H9 (cell line): ENCODE data around the gene SZRD1. TPM values are rescaled to one million over a fixed set of nuclear protein-coding genes. Genes with fewer than 3 reads are reported as not detected.

Experiments
- DNase-seq: peaks from one replicate; pipeline ENCODE4 v3.0.0-alpha.2; 2017
- H2AFZ ChIP-seq: one replicate; pipeline ENCODE4 v1.6.1; 2013; ENCODE audit warnings: mild to moderate bottlenecking, low read length, control low read depth, moderate library complexity
- H2AK5ac ChIP-seq: 2 replicates; pipeline ENCODE4 v1.6.1; 2013; ENCODE audit warnings: low read length, control low read depth, mixed read lengths; ENCODE audit not compliant: insufficient read length
- H2BK120ac ChIP-seq: one replicate; pipeline ENCODE4 v1.6.1; 2013; ENCODE audit warnings: low read depth, mild to moderate bottlenecking, low read length, control low read depth, inconsistent platforms; ENCODE audit not compliant: poor library complexity, severe bottlenecking
- H2BK12ac ChIP-seq: 2 replicates; pipeline ENCODE4 v1.6.1; 2013; ENCODE audit warnings: low read length, control low read depth, mixed read lengths, low read depth; ENCODE audit not compliant: insufficient read length
- H2BK15ac ChIP-seq: 2 replicates; pipeline ENCODE4 v1.6.1; 2013; ENCODE audit warnings: low read depth, low read length, control low read depth
- H2BK20ac ChIP-seq: one replicate; pipeline ENCODE4 v1.6.1; 2013; ENCODE audit warnings: low read depth, mild to moderate bottlenecking, low read length, control low read depth, inconsistent platforms; ENCODE audit not compliant: poor library complexity, severe bottlenecking
- H2BK5ac ChIP-seq: 2 replicates; pipeline ENCODE4 v1.6.1; 2013; ENCODE audit warnings: low read length, control low read depth, mixed read lengths; ENCODE audit not compliant: insufficient read length
- H3K14ac ChIP-seq: 2 replicates; pipeline ENCODE4 v1.6.1; 2013; ENCODE audit warnings: low read length, control low read depth; ENCODE audit not compliant: insufficient read depth
- H3K18ac ChIP-seq: 2 replicates; pipeline ENCODE4 v1.6.1; 2013; ENCODE audit warnings: low read depth, mild to moderate bottlenecking, mixed read lengths, low read length, control low read depth; ENCODE audit not compliant: insufficient read length
- H3K23ac ChIP-seq: 2 replicates; pipeline ENCODE4 v1.6.1; 2013; ENCODE audit warnings: low read length, control low read depth, mixed read lengths, low read depth; ENCODE audit not compliant: insufficient read length
- H3K23me2 ChIP-seq: 2 replicates; pipeline ENCODE4 v1.6.1; 2013; ENCODE audit warnings: low read depth, mild to moderate bottlenecking, mixed read lengths, low read length, control low read depth; ENCODE audit not compliant: insufficient read length, poor library complexity, severe bottlenecking
- H3K27ac ChIP-seq: 2 replicates; pipeline ENCODE4 v1.5.1; 2013; ENCODE audit warnings: low read length, control low read depth, mixed read lengths, low read depth; ENCODE audit not compliant: insufficient read length
- H3K27me3 ChIP-seq: 2 replicates; pipeline ENCODE4 v1.6.1; 2013; ENCODE audit warnings: low read length, control low read depth, inconsistent platforms; ENCODE audit not compliant: insufficient read depth
- H3K4ac ChIP-seq: 2 replicates; pipeline ENCODE4 v1.6.1; 2013; ENCODE audit warnings: low read depth, mild to moderate bottlenecking, control low read depth, inconsistent platforms, low read length, moderate library complexity
- H3K4me1 ChIP-seq: 2 replicates; pipeline ENCODE4 v1.6.1; 2013; ENCODE audit warnings: low read length, control low read depth, inconsistent platforms; ENCODE audit not compliant: insufficient read depth
- H3K4me2 ChIP-seq: 2 replicates; pipeline ENCODE4 v1.6.1; 2013; ENCODE audit warnings: low read length, control low read depth, mixed read lengths; ENCODE audit not compliant: insufficient read length, insufficient read depth
- H3K56ac ChIP-seq: 2 replicates; pipeline ENCODE4 v1.6.1; 2013; ENCODE audit warnings: low read depth, mild to moderate bottlenecking, mixed read lengths, low read length, control low read depth; ENCODE audit not compliant: insufficient read length
- H3K79me1 ChIP-seq: 2 replicates; pipeline ENCODE4 v1.6.1; 2013; ENCODE audit warnings: low read depth, mild to moderate bottlenecking, moderate library complexity, low read length, control low read depth, inconsistent platforms; ENCODE audit not compliant: insufficient read depth, poor library complexity, severe bottlenecking
- H3K79me2 ChIP-seq: 2 replicates; pipeline ENCODE4 v1.6.1; 2013; ENCODE audit warnings: low read length, control low read depth, inconsistent platforms; ENCODE audit not compliant: insufficient read depth
- H3K9ac ChIP-seq: 2 replicates; pipeline ENCODE4 v1.6.1; 2013; ENCODE audit warnings: low read length, control low read depth, mixed read lengths; ENCODE audit not compliant: insufficient read length; ENCODE audit errors: extremely low read depth
- H3K9me3 ChIP-seq: one replicate; pipeline ENCODE4 v1.6.1; 2013; ENCODE audit warnings: low read depth, low read length, inconsistent platforms; ENCODE audit not compliant: control insufficient read depth
- H3T11ph ChIP-seq: one replicate; pipeline ENCODE4 v1.6.1; 2013; ENCODE audit warnings: mild to moderate bottlenecking, low read length, control low read depth, inconsistent platforms
- H4K20me1 ChIP-seq: one replicate; pipeline ENCODE4 v1.6.1; 2013; ENCODE audit not compliant: control insufficient read depth, insufficient read length, insufficient read depth
- H4K5ac ChIP-seq: 2 replicates; pipeline ENCODE4 v1.6.1; 2013; ENCODE audit warnings: low read depth, mild to moderate bottlenecking, mixed read lengths, low read length, control low read depth; ENCODE audit not compliant: insufficient read length
- H4K8ac ChIP-seq: replicated peaks from 2 replicates; pipeline ENCODE4 v1.6.1; 2013; ENCODE audit warnings: low read length, control low read depth, mixed read lengths, low read depth; ENCODE audit not compliant: insufficient read length
- H4K91ac ChIP-seq: 2 replicates; pipeline ENCODE4 v1.6.1; 2013; ENCODE audit warnings: low read depth, mild to moderate bottlenecking, moderate library complexity, mixed read lengths, low read length, control low read depth; ENCODE audit not compliant: insufficient read length
- H3K27ac Mint-ChIP-seq, 3 experiments: 2 replicates in 2 of 3; 3 replicates in 1 of 3; pipeline ENCODE4 v1.8.0; 2020 to 2021; ENCODE audit warnings: mixed read lengths in 3 of 3, mild to moderate bottlenecking in 1 of 3, moderate library complexity in 1 of 3
- H3K27me3 Mint-ChIP-seq: 2 replicates; pipeline ENCODE4 v1.8.0; 2021; ENCODE audit warnings: low read depth, mild to moderate bottlenecking, moderate library complexity, mixed read lengths
- H3K36me3 Mint-ChIP-seq, 3 experiments: 2 replicates in 2 of 3; 3 replicates in 1 of 3; pipeline ENCODE4 v1.8.0; 2020 to 2021; ENCODE audit warnings: low read depth in 3 of 3, mixed read lengths in 3 of 3; ENCODE audit not compliant: insufficient read depth in 1 of 3
- H3K4me1 Mint-ChIP-seq, 2 experiments: 2 replicates each; pipeline ENCODE4 v1.8.0; 2020; ENCODE audit warnings: mixed read lengths in 2 of 2
- H3K4me3 Mint-ChIP-seq, 2 experiments: 2 replicates in 1 of 2; 3 replicates in 1 of 2; pipeline ENCODE4 v1.8.0; 2020 to 2021; ENCODE audit warnings: mild to moderate bottlenecking in 2 of 2, mixed read lengths in 2 of 2, moderate library complexity in 1 of 2
- H3K9me3 Mint-ChIP-seq, 2 experiments: 2 replicates in 1 of 2; 3 replicates in 1 of 2; pipeline ENCODE4 v1.8.0; 2020; ENCODE audit warnings: mild to moderate bottlenecking in 2 of 2, mixed read lengths in 2 of 2, moderate library complexity in 1 of 2
- CTCF ChIP-seq: fragments of 200-600 bp; sonication (generic); conservative IDR thresholded peaks from 3 replicates; pipeline ENCODE4 v1.8.0; 2021; ENCODE audit warnings: antibody characterized with exemption, mild to moderate bottlenecking
- WGBS: extraction: QIAGEN DNeasy Blood & Tissue Kit; methylation state at CpG from one replicate; pipeline ENCODE4 v1.1.7; 2013; ENCODE audit warnings: missing lambda C conversion rate, low lambda C conversion rate, mixed read lengths; ENCODE audit not compliant: insufficient read length; ENCODE audit errors: extremely low coverage; 5-methylcytosine and 5-hydroxymethylcytosine counted together
- total RNA-seq: library from RNA; stranded (reverse); gene quantifications from 2 replicates; pipeline ENCODE4 v1.2.1, GENCODE V29; 2021

Gene SZRD1
- total RNA-seq, 1 experiment from 2014 or later, result 118 TPM

- H3K36me3 Mint-ChIP-seq, result 0 out of 7 replicates have a peak, but pooled peaks cover 0 to 2% (median 0%) of the 10 kb centered on the region in 3 experiments
- no peak within 1 kb of the TSS for H2BK20ac ChIP-seq
- no peak within 1 kb of the TSS for H3K14ac ChIP-seq
- no peak within 1 kb of the TSS for H3K27ac Mint-ChIP-seq
- H3K79me2 ChIP-seq, result no peaks in the 10 kb centered on the region
- H3K23ac ChIP-seq, result no peak within 1 kb of the TSS
- no peaks in the 10 kb centered on the region for H3K79me1 ChIP-seq
- H2BK120ac ChIP-seq, result no peak within 1 kb of the TSS
- no peak within 1 kb of the TSS for H3T11ph ChIP-seq
- H2AK5ac ChIP-seq, result no peak within 1 kb of the TSS
- TF ChIP-seq CTCF, result no peak
- no peak within 1 kb of the TSS for H3K9ac ChIP-seq
- H4K5ac ChIP-seq, result no peak within 1 kb of the TSS
- no peak within 1 kb of the TSS for H3K4me3 Mint-ChIP-seq
- peaks cover 5 to 10% of the 10 kb centered on the region in 2 experiments for H3K4me1 Mint-ChIP-seq
- no peak for DNase-seq
- no peak within 1 kb of the TSS for H3K18ac ChIP-seq
- no peak within 1 kb of the TSS for H3K4ac ChIP-seq
- no peak within 1 kb of the TSS for H2AFZ ChIP-seq
- H4K8ac ChIP-seq, result no peak within 1 kb of the TSS
- H3K27me3 Mint-ChIP-seq, result peaks cover 20% of the 10 kb centered on the region
- H3K27ac ChIP-seq, result no peak within 1 kb of the TSS
- H3K4me2 ChIP-seq, result no peak within 1 kb of the TSS
- WGBS, result no CpG with 5 or more reads among the region's 3 CpGs
- H3K4me1 ChIP-seq, result no peaks in the 10 kb centered on the region
- no peaks in the 10 kb centered on the region for H4K20me1 ChIP-seq
- H3K9me3 ChIP-seq, result no peaks in the 10 kb centered on the region
- no peak within 1 kb of the TSS for H3K56ac ChIP-seq
- H3K9me3 Mint-ChIP-seq, result no peaks in the 10 kb centered on the region; a peak in 1 of 5 replicates
- H2BK5ac ChIP-seq, result no peak within 1 kb of the TSS
- no peaks in the 10 kb centered on the region for H3K27me3 ChIP-seq
- H4K91ac ChIP-seq, result no peak within 1 kb of the TSS
- H2BK15ac ChIP-seq, result no peak within 1 kb of the TSS
- no peak within 1 kb of the TSS for H2BK12ac ChIP-seq
- H3K23me2 ChIP-seq, result peaks cover 6% of the 10 kb centered on the region
Measured at GRCh38 chr1:16436946-16437474, 70.0 kb downstream of the SZRD1 start, which contains the start of gene SPATA21. Gene SPATA21 (minus strand): TSS chr1:16437424. CDS start chr1:16431371, 6,053 bp downstream.
